Embryonic facial prominence (tissue), 1 donor: ENCODE data around the gene CTAGE9.

Source experiments
- DNase-seq: peaks from one replicate; pipeline ENCODE4 v3.0.0-alpha.2; 2016; ENCODE audit errors: extremely low spot score

Gene CTAGE9

DNA sequence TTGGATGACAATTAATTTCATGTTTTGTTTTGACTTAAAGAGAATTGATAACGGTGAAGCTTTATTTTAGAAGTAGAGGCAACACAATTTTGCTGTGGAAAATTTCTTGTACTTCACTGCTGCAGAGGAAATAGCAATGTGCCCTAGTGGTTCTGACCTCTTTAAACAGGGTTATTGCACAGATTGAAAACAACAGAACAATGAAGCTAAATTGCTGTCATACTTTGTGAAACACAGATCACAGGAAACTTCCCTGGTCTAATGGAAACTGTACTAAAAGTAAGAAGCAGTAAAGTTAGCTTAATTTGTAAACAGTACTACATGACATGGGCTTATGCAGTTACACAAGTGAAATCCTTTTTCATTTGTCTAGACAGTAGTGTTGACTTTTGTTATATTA lies 40.9 kb downstream of the CTAGE9 start:
- DNase-seq: no peak

DNA sequence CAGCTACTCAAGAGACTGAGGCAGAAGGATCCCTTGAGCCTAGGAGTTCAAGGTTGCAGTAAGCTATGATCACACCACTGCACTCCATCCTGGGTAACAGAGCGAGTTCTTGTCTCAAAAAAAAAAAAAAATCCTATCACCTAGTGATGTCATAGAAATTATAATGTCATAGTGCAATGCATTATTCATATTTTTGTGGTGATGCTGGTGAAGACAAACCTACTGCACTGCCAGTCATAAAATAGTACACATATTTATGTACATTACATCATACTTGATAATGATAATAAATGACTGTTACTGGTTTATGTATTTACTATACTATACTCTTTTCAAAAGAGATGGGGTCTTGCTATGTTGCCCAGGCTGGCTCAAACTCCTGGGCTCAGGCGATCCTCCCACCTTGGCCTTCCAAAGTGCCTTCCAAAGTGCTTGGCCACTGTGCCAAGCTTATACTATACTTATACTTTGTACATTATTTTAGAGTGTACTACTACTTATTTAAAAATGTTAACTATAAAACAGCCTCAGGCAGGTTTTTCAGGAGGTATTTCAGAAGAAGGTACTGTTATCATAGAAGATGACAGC lies 47.1 kb downstream of the CTAGE9 start:
- DNase-seq: no peak

DNA sequence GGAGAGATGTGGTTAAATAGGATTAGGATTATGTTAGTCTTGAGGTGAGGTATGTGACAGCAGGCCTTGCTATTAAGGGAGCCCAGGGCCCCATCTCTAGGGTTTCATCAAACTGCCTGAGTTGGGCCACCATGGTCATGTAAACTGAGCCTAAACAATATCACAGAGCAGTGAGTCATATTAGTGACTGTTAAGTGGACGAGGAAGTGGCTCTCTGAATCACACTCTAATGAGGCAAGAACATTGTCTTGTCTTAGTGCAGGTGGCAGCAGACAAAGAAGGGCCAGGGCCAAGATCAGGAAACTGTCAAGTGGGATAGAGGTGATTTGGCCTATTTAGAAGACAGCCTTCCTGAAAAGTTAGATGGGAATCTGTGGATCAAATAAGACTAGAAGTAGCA lies 50.6 kb downstream of the CTAGE9 start:
- no peak for DNase-seq
